Endothelial cell of umbilical vein (primary cell): ENCODE results near the gene PM20D1. TPM values are rescaled to one million over a fixed set of nuclear protein-coding genes. Genes with fewer than 3 reads are reported as not detected.

Source experiments
- polyA plus RNA-seq, 4 experiments: library from polyadenylated mRNA; depleted of rRNA in 3 of 4; stranded (reverse) in 3 of 4; unstranded in 1 of 4; fragments of >200 nt; gene quantifications; 2 replicates each; pipeline versions ENCODE4 v1.2.1 to v1.2.3, GENCODE V29; 2011 to 2012; ENCODE audit warnings: missing spikeins in 1 of 4
- total RNA-seq: library from RNA; stranded (reverse); gene quantifications from 2 replicates; pipeline ENCODE4 v1.2.3, GENCODE V29; 2021

The PM20D1 gene
- total and polyA plus RNA-seq, 2 donors (not counting 3 experiments of a cell fraction or from before 2014, with no cell fraction given), result 0.11 TPM; not detected in 1

Other genes starting within 250 kb of the PM20D1 start
- gene ELK4, start 218.1 kb downstream of the PM20D1 start, total RNA-seq, result 78.7 and 107 TPM in 2 replicates
- 6.7 and 8.7 TPM in 2 replicates for gene ELK4, start 218.1 kb downstream of the PM20D1 start, polyA plus RNA-seq
- 15.6 and 16.9 TPM in 2 replicates for gene SLC45A3, start 169.6 kb downstream of the PM20D1 start, total RNA-seq
- 15.1 and 15.5 TPM in 2 replicates for gene SLC45A3, start 169.6 kb downstream of the PM20D1 start, polyA plus RNA-seq
- 282 and 288 TPM in 2 replicates for gene NUCKS1, start 100.0 kb downstream of the PM20D1 start, total RNA-seq
- 40.2 and 53.7 TPM in 2 replicates for gene NUCKS1, start 100.0 kb downstream of the PM20D1 start, polyA plus RNA-seq
- 18.8 and 23.0 TPM in 2 replicates for gene RAB29, start 74.7 kb downstream of the PM20D1 start, total RNA-seq
- gene RAB29, start 74.7 kb downstream of the PM20D1 start, polyA plus RNA-seq, result 16.8 and 18.1 TPM in 2 replicates
- 21.7 and 23.6 TPM in 2 replicates for gene SLC41A1, start 36.9 kb downstream of the PM20D1 start, total RNA-seq
- gene SLC41A1, start 36.9 kb downstream of the PM20D1 start, polyA plus RNA-seq, result 22.0 and 23.6 TPM in 2 replicates
- gene SLC26A9, start 93.3 kb upstream of the PM20D1 start, total RNA-seq, result 0.12 and 0.20 TPM in 2 replicates
- gene SLC26A9, start 93.3 kb upstream of the PM20D1 start, polyA plus RNA-seq, result 0.08 and 0.10 TPM in 2 replicates
- not detected in 2 replicates for gene RAB7B, start 153.3 kb upstream of the PM20D1 start, total RNA-seq
- gene RAB7B, start 153.3 kb upstream of the PM20D1 start, polyA plus RNA-seq, result 0.15 and 0.51 TPM in 2 replicates
- gene CTSE, start 173.8 kb upstream of the PM20D1 start, total RNA-seq, result not detected in 2 replicates
- 0.11 and 0.17 TPM in 2 replicates for gene CTSE, start 173.8 kb upstream of the PM20D1 start, polyA plus RNA-seq
- not detected in 2 replicates for gene RHEX, start 203.0 kb upstream of the PM20D1 start, total RNA-seq
- not detected in 2 replicates for gene RHEX, start 203.0 kb upstream of the PM20D1 start, polyA plus RNA-seq